DLD1 (cell line): ENCODE measurements around the gene DNM3.
"Not testable (repeated sequence)": the region's sequence is repeated elsewhere in the genome, so short reads cannot be mapped to it uniquely, and the experiment has no call there.

Experiments
- in situ Hi-C: cut with HindIII; loops from 2 replicates; pipeline ENCODE4 v1.10.0; 2017; ENCODE audit warnings: low sequenced_read_pairs

Gene DNM3

GRCh38 chr1:172342584-172343239 lies 501.4 kb downstream of the DNM3 start:
- in situ Hi-C loops: no loop called here

GRCh38 chr1:172343240-172344160 lies 502.2 kb downstream of the DNM3 start:
- in situ Hi-C loops: no loop called here

GRCh38 chr1:172344444-172344843 lies 503.1 kb downstream of the DNM3 start:
- in situ Hi-C loops: no loop called here

GRCh38 chr1:172345077-172345476 lies 503.8 kb downstream of the DNM3 start:
- in situ Hi-C loops: no loop called here

GRCh38 chr1:172347416-172347815 lies 506.1 kb downstream of the DNM3 start:
- in situ Hi-C loops: no loop called here

GRCh38 chr1:172350856-172351255 lies 509.6 kb downstream of the DNM3 start:
- in situ Hi-C loops: no loop called here

GRCh38 chr1:172351346-172351745 lies 510.0 kb downstream of the DNM3 start:
- in situ Hi-C loops: no loop called here

GRCh38 chr1:172351754-172352161 lies 510.5 kb downstream of the DNM3 start:
- in situ Hi-C loops: no loop called here

GRCh38 chr1:172352435-172352834 lies 511.1 kb downstream of the DNM3 start:
- in situ Hi-C loops: no loop called here

- in situ Hi-C loops: no loop called here
Measured at GRCh38 chr1:172354291-172355274, 513.3 kb downstream of the DNM3 start.

GRCh38 chr1:172356620-172357019 lies 515.3 kb downstream of the DNM3 start:
- in situ Hi-C loops: no loop called here

- in situ Hi-C loops: no loop called here
Measured at GRCh38 chr1:172357753-172358385, 516.6 kb downstream of the DNM3 start.

- in situ Hi-C loops: no loop called here
Measured at GRCh38 chr1:172359491-172359999, 518.2 kb downstream of the DNM3 start.

- in situ Hi-C loops: no loop called here
Measured at GRCh38 chr1:172360511-172360910, 519.2 kb downstream of the DNM3 start.

- in situ Hi-C loops: no loop called here
Measured at GRCh38 chr1:172360985-172361384, 519.7 kb downstream of the DNM3 start.

- in situ Hi-C loops: no loop called here
Measured at GRCh38 chr1:172363852-172364251, 522.6 kb downstream of the DNM3 start.

- in situ Hi-C loops: not testable (repeated sequence)
Measured at GRCh38 chr1:172371646-172372045, 530.3 kb downstream of the DNM3 start.

GRCh38 chr1:172373864-172374263 lies 532.6 kb downstream of the DNM3 start:
- in situ Hi-C loops: no loop called here

GRCh38 chr1:172375211-172375631 lies 533.9 kb downstream of the DNM3 start:
- in situ Hi-C loops: no loop called here

- in situ Hi-C loops: no loop called here
Measured at GRCh38 chr1:172376431-172376830, 535.1 kb downstream of the DNM3 start.
